HUES64 (cell line): ENCODE results near the gene ROBO2.

ENCODE experiments used
- H3K27ac ChIP-seq: 2 replicates; pipeline ENCODE4 v1.7.0; 2013; ENCODE audit warnings: low read depth, low read length, inconsistent platforms
- H3K27me3 ChIP-seq: 2 replicates; pipeline ENCODE4 v1.6.1; 2013; ENCODE audit warnings: mild to moderate bottlenecking, low read length; ENCODE audit not compliant: insufficient read depth
- H3K36me3 ChIP-seq: 2 replicates; pipeline ENCODE4 v1.6.1; 2013; ENCODE audit warnings: mild to moderate bottlenecking, low read length; ENCODE audit not compliant: insufficient read depth
- H3K4me1 ChIP-seq: 2 replicates; pipeline ENCODE4 v1.6.1; 2013; ENCODE audit warnings: mild to moderate bottlenecking, low read length, moderate library complexity; ENCODE audit not compliant: insufficient read depth
- H3K4me3 ChIP-seq: 2 replicates; pipeline ENCODE4 v1.5.1; 2013; ENCODE audit warnings: mild to moderate bottlenecking, low read length, moderate library complexity
- H3K9ac ChIP-seq: 2 replicates; pipeline ENCODE4 v1.6.1; 2013; ENCODE audit warnings: mild to moderate bottlenecking, low read depth, low read length
- H3K9me3 ChIP-seq: 2 replicates; pipeline ENCODE4 v1.6.1; 2013; ENCODE audit warnings: low read depth, low read length; ENCODE audit not compliant: insufficient read depth
- WGBS: fragments of 150-250, 120-280 bp; methylation state at CpG from one replicate; pipeline ENCODE4 v1.1.7; 2013; ENCODE audit warnings: missing lambda C conversion rate; 5-methylcytosine and 5-hydroxymethylcytosine counted together

ROBO2 gene

GRCh38 chr3:77309460-77309859, 269.6 kb downstream of the ROBO2 start:
- no peak overlapping the region for H3K9ac ChIP-seq
- no peak overlapping the region for H3K4me3 ChIP-seq
- no peaks in the 10 kb centered on the region for H3K36me3 ChIP-seq
- no peaks in the 10 kb centered on the region for H3K9me3 ChIP-seq
- peaks cover 9% of the 10 kb centered on the region; the same call in 1 of the 2 replicates for H3K4me1 ChIP-seq
- no peak overlapping the region for H3K27ac ChIP-seq
- no peaks in the 10 kb centered on the region for H3K27me3 ChIP-seq

GRCh38 chr3:77313843-77314242, 273.9 kb downstream of the ROBO2 start:
- Histone ChIP-seq H3K9ac (no peak overlapping the region), H3K27ac (no peak overlapping the region), H3K36me3 (no peaks in the 10 kb centered on the region), H3K4me3 (no peak overlapping the region), H3K27me3 (no peaks in the 10 kb centered on the region), H3K9me3 (no peaks in the 10 kb centered on the region), H3K4me1 (no peaks in the 10 kb centered on the region)
- WGBS, result 93% methylated on average over 3 of the region's 3 CpGs

GRCh38 chr3:77319711-77320110, 279.8 kb downstream of the ROBO2 start:
- H3K9me3 ChIP-seq, result no peaks in the 10 kb centered on the region
- no peak overlapping the region for H3K27ac ChIP-seq
- H3K9ac ChIP-seq, result no peak overlapping the region
- H3K4me1 ChIP-seq, result peaks cover 4% of the 10 kb centered on the region; the same call in 1 of the 2 replicates
- no peaks in the 10 kb centered on the region for H3K27me3 ChIP-seq
- 13% methylated on average over 2 of the region's 2 CpGs for WGBS
- H3K36me3 ChIP-seq, result no peaks in the 10 kb centered on the region
- no peak overlapping the region for H3K4me3 ChIP-seq

- no peak overlapping the region for H3K27ac ChIP-seq
- H3K4me1 ChIP-seq, result peaks cover 4% of the 10 kb centered on the region; the same call in 1 of the 2 replicates
- WGBS, result no CpG with 5 or more reads among the region's 3 CpGs
- H3K4me3 ChIP-seq, result no peak overlapping the region
- no peak overlapping the region for H3K9ac ChIP-seq
- H3K36me3 ChIP-seq, result no peaks in the 10 kb centered on the region
- no peaks in the 10 kb centered on the region for H3K9me3 ChIP-seq
- no peaks in the 10 kb centered on the region for H3K27me3 ChIP-seq
Observed at GRCh38 chr3:77320514-77320913, 280.6 kb downstream of the ROBO2 start.

GRCh38 chr3:77321646-77322045, 281.7 kb downstream of the ROBO2 start:
- no peak overlapping the region for H3K4me3 ChIP-seq
- H3K9ac ChIP-seq, result no peak overlapping the region
- no peak overlapping the region for H3K27ac ChIP-seq
- 92% methylated on average over 5 of the region's 6 CpGs for WGBS
- H3K27me3 ChIP-seq, result no peaks in the 10 kb centered on the region
- no peaks in the 10 kb centered on the region for H3K9me3 ChIP-seq
- H3K4me1 ChIP-seq, result peaks cover 4% of the 10 kb centered on the region; the same call in 1 of the 2 replicates
- H3K36me3 ChIP-seq, result no peaks in the 10 kb centered on the region

DNA sequence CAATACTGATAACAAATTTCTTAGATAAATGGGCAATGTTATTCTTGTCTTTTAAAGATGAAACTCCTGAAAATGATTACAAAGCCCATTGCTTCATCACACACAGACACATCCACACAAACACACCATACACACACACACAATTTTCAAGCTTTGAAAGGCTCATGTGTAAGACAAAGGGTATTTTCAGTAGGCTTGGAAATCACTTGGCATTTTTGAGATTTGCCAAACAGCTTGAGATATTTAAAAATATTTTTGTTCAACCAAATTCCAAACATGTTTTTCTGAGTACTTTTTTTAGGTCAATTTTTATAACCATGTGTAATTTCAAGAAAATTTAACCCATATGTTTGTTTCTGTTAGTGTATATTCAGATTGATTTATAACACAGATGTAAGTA, 283.7 kb downstream of the ROBO2 start:
- Histone ChIP-seq H3K36me3 (no peaks in the 10 kb centered on the region), H3K9me3 (no peaks in the 10 kb centered on the region), H3K27ac (no peak overlapping the region)

GRCh38 chr3:77324105-77324504, 284.2 kb downstream of the ROBO2 start:
- Histone ChIP-seq H3K4me3 (no peak overlapping the region), H3K9ac (no peak overlapping the region), H3K36me3 (no peaks in the 10 kb centered on the region), H3K9me3 (no peaks in the 10 kb centered on the region), H3K27ac (no peak overlapping the region), H3K27me3 (no peaks in the 10 kb centered on the region), H3K4me1 (peaks cover 4% of the 10 kb centered on the region; the same call in 1 of the 2 replicates)
- WGBS, result 98% methylated on average over 3 of the region's 3 CpGs

More for the DNA sequence above, 283.7 kb downstream of the ROBO2 start:
- Histone ChIP-seq H3K4me1 (peaks cover 4% of the 10 kb centered on the region; the same call in 1 of the 2 replicates), H3K9ac (no peak overlapping the region), H3K4me3 (no peak overlapping the region), H3K27me3 (no peaks in the 10 kb centered on the region)

DNA sequence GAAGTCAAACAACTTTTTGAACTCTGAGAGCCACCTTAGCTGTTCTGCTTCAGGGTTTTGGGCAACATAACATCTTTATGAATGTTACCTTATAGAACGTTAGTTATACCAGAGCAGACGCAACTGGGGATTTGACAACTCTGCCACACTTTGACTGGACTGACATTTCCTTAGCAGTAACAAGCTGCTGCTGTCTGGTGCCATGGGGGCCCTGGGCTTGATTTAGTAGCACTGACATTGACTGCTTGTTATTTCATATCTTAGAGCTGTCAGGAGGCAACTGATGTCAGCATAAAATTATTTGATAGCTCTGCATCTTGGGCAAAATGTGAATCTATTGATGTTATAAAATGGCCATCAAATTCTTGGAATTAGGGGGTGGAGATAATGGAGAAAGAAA, 285.4 kb downstream of the ROBO2 start:
- no peak overlapping the region for H3K9ac ChIP-seq
- no peaks in the 10 kb centered on the region for H3K27me3 ChIP-seq
- peaks cover 2% of the 10 kb centered on the region; the same call in 1 of the 2 replicates for H3K4me1 ChIP-seq
- no peak overlapping the region for H3K4me3 ChIP-seq
- no peak overlapping the region for H3K27ac ChIP-seq
- H3K36me3 ChIP-seq, result no peaks in the 10 kb centered on the region
- 98% methylated on average over 2 of the region's 2 CpGs for WGBS
- H3K9me3 ChIP-seq, result no peaks in the 10 kb centered on the region

DNA sequence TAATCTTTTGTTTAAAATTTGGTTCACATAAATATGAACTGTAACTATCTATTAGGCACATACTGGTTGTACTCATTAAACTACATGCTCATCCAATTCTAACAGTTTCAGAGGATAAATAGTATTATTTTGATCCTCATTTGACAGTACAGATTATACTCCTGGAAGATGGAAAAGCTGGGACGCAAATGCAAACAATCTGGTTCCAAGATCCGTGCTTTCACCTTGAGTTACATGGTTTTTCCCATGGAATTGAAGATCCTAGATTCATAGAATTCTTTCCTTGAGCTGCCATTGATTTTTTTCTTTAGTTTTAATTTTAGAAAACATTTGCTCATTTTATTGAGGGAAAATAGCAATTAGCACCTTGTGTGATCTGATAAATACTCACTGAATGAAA, 285.8 kb downstream of the ROBO2 start:
- Histone ChIP-seq H3K4me1 (no peaks in the 10 kb centered on the region), H3K36me3 (no peaks in the 10 kb centered on the region), H3K9ac (no peak overlapping the region), H3K27me3 (no peaks in the 10 kb centered on the region), H3K4me3 (no peak overlapping the region), H3K9me3 (no peaks in the 10 kb centered on the region), H3K27ac (no peak overlapping the region)
- WGBS, result 94% methylated on average over 2 of the region's 2 CpGs

DNA sequence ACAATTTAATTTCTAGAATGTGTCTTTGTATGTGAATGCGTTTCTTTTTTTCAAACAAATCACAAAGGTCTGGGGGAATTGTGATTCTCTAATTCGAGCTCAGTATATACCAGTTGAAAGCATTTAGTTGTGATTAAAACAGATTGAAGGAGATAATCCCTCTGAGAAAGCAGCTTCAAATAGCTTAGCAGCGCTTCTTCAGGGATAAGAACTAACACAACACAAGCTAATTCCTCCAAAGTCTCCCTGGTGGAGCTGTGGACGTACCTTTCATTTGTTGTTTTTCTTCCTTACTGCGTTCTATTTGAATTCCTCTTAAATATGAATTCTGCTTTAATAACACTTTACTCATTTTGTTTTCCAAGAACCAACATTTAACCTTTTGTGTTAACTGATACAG, 286.7 kb downstream of the ROBO2 start:
- no peaks in the 10 kb centered on the region for H3K27me3 ChIP-seq

DNA sequence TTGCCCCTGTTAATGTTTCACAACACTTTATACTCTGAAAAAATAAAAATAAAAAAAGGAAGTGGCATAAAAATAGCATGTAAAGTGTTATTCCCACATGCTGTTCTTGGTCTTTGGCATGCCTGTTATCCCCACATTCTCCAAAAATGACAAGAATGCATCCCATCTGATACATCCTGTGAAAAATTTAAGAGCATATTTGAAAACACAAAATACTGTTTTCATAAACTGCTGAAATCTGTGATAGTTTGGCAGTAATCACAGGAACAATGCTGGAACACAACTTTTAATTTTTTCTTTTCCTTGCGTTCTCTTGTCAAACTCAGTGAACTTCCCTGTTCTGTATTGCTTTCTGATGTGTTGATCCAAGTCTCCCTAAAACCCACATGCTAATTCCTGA, 288.8 kb downstream of the ROBO2 start:
- H3K9me3 ChIP-seq, result no peaks in the 10 kb centered on the region
- H3K9ac ChIP-seq, result no peak overlapping the region
- H3K36me3 ChIP-seq, result no peaks in the 10 kb centered on the region
- H3K4me1 ChIP-seq, result no peaks in the 10 kb centered on the region
- 100% methylated on average over 1 of the region's 1 CpG for WGBS
- H3K27ac ChIP-seq, result no peak overlapping the region
- H3K4me3 ChIP-seq, result no peak overlapping the region
- H3K27me3 ChIP-seq, result no peaks in the 10 kb centered on the region

More for the DNA sequence above, 286.7 kb downstream of the ROBO2 start:
- 90% methylated on average over 5 of the region's 5 CpGs for WGBS
- Histone ChIP-seq H3K27ac (no peak overlapping the region), H3K36me3 (no peaks in the 10 kb centered on the region), H3K9ac (no peak overlapping the region), H3K9me3 (no peaks in the 10 kb centered on the region), H3K4me1 (no peaks in the 10 kb centered on the region), H3K4me3 (no peak overlapping the region)

DNA sequence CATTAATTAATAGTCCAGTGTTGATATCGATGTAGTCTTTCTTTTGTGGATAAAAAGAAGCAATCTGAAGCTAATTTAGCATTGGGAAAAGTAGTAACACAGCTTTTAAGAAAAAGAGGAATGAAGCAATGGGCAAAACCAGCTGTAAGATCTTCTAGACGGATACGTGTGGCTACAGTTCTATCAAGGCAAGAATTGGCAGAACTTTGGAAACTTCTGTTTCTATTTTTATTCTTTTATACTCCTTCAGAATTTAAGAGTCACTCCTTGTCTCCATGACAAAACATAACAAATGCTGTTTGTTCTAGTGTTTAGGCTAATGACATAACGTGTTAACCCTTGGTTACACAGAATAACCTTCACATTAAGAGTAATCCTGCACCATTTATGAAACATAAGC, 289.2 kb downstream of the ROBO2 start:
- no peaks in the 10 kb centered on the region for H3K9me3 ChIP-seq
- no peak overlapping the region for H3K27ac ChIP-seq
- H3K4me1 ChIP-seq, result no peaks in the 10 kb centered on the region
- H3K4me3 ChIP-seq, result no peak overlapping the region
- no peaks in the 10 kb centered on the region for H3K36me3 ChIP-seq
- H3K27me3 ChIP-seq, result no peaks in the 10 kb centered on the region
- no peak overlapping the region for H3K9ac ChIP-seq
- 97% methylated on average over 4 of the region's 4 CpGs for WGBS
